ENCODE measurements around the gene FXYD3. TPM values are rescaled to one million over a fixed set of nuclear protein-coding genes. Genes with fewer than 3 reads are reported as not detected.

Gene FXYD3
- polyA plus RNA-seq, 1 of the 3 experiments (the other 2 are of a cell fraction), result not detected

GRCh38 chr19:35112995-35113688, 2.5 kb upstream of the FXYD3 start:
- Histone ChIP-seq H3K27me3 (ENCODE audit: insufficient read depth) (no peaks in the 10 kb centered on the region; the same call in 1 of the 2 replicates), H3K9me3 (no peaks in the 10 kb centered on the region), H3K9ac (no peak overlapping the region), H3K4me2 (no peak overlapping the region), H3K36me3 (replicated peaks in 1 of 2; ENCODE audit: control insufficient read depth in 1 of 2, insufficient read depth in 2 of 2, low read length in 1 of 2) (no peaks in the 10 kb centered on the region), H3F3A (replicated peaks; ENCODE audit: insufficient read depth) (no peaks in the 10 kb centered on the region), H3K27ac (ENCODE audit: low read depth in 2 of 2, low read length in 1 of 2) (no peak overlapping the region), H3K79me2 (ENCODE audit: insufficient read depth) (no peaks in the 10 kb centered on the region), H3K4me1 (ENCODE audit: control insufficient read depth in 1 of 2, insufficient read depth in 2 of 2, low read depth in 1 of 2, low read length in 1 of 2) (peaks cover 0 to 8% of the 10 kb centered on the region in 2 experiments; a peak in 1 of 4 replicates), H3K9me2 (no peaks in the 10 kb centered on the region), H4K20me1 (ENCODE audit: insufficient read depth) (no peaks in the 10 kb centered on the region), H2AFZ (ENCODE audit: low read depth) (no peak overlapping the region), H3K4me3 (ENCODE audit: low read depth in 2 of 2, low read length in 1 of 2) (no peak overlapping the region)
- TF ChIP-seq ELF1 (IDR thresholded peaks at IDR 0.05), result no peak
- WGBS (ENCODE audit: low lambda C conversion rate), result 81% methylated on average over 10 of the region's 15 CpGs
- ChIA-PET POLR2A (no interaction called here), CTCF (interaction anchor here (1.0 kb wide), 1 partner anchor 24 kb away, joined by 3 read pairs; no protein-coding TSS in a partner anchor)
- no peak for DNase-seq

DNA sequence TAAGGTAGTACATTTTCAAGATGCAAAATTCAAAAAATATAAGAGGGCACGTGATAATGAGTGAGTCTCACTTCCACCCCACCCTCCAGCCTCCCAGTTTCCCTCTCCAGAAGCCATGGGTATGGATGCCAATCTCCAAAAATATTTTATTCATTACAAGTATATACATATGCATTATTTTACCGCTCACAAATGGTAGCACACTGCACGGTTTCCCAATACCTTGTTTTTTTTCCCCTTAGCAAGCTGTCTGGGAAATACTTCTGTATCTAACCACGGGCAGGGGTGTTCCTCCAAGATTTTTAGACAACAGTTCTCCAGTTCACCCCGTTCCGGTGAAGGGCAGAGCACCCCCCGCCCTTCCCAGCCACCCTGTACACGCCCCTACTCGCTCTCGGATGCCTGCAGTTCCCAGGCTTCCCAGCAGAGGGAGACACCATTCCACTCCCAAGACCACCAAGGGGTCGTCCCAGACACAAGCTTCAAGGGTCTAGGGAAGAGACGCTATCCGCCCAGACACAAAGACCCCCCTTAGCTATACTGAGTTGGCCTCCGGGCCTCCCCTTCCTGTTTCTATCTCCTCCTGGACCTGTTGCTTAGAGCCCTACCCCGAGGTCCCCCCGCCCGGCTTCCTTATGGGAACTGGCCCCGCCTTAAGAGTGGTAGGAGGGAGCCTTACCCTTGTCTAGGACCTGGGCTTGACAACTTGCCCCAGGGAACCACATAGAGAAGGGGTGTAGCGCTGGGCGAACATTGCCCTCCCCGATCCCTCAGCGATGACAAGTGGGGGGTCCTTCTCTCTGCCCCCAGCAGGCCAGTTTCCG, 1.1 kb upstream of the FXYD3 start:
- peaks cover 0 to 8% of the 10 kb centered on the region in 2 experiments; a peak in 1 of 4 replicates for H3K4me1 ChIP-seq (ENCODE audit: control insufficient read depth in 1 of 2, insufficient read depth in 2 of 2, low read depth in 1 of 2, low read length in 1 of 2)
- peak overlapping the region in 1 of 2 experiments; percentile 44; a peak in 1 of 4 replicates for H3K4me3 ChIP-seq (ENCODE audit: low read depth in 2 of 2, low read length in 1 of 2)
- H3K27ac ChIP-seq (ENCODE audit: low read depth in 2 of 2, low read length in 1 of 2), result no peak overlapping the region
- no peak for TF ChIP-seq EZH2phosphoT487 (IDR thresholded peaks at IDR 0.05; ENCODE audit: borderline replicate concordance, low read depth)
- TF ChIP-seq, protein P1, sequence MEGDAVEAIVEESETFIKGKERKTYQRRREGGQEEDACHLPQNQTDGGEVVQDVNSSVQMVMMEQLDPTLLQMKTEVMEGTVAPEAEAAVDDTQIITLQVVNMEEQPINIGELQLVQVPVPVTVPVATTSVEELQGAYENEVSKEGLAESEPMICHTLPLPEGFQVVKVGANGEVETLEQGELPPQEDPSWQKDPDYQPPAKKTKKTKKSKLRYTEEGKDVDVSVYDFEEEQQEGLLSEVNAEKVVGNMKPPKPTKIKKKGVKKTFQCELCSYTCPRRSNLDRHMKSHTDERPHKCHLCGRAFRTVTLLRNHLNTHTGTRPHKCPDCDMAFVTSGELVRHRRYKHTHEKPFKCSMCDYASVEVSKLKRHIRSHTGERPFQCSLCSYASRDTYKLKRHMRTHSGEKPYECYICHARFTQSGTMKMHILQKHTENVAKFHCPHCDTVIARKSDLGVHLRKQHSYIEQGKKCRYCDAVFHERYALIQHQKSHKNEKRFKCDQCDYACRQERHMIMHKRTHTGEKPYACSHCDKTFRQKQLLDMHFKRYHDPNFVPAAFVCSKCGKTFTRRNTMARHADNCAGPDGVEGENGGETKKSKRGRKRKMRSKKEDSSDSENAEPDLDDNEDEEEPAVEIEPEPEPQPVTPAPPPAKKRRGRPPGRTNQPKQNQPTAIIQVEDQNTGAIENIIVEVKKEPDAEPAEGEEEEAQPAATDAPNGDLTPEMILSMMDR (IDR thresholded peaks at IDR 0.05), result peak; percentile 96
- peak; percentile 61 for TF ChIP-seq SMC3 (IDR thresholded peaks at IDR 0.05; ENCODE audit: low read depth, low read length)
- TF ChIP-seq RAD21 (IDR thresholded peaks at IDR 0.05; ENCODE audit: low read length), result peak; percentile 70
- peak overlapping the region; percentile 42; the same call in 1 of the 2 replicates for H3K4me2 ChIP-seq
- H3K9me2 ChIP-seq, result no peaks in the 10 kb centered on the region
- ChIA-PET POLR2A (no interaction called here), CTCF (interaction anchor here (0.6 to 3.9 kb wide), 27 partner anchors 8 to 239 kb away, joined by 3 to 66 read pairs (median 5); partner anchors contain the start of genes FXYD1, FXYD7 and LGI4)
- WGBS (ENCODE audit: low lambda C conversion rate), result 27% methylated on average over 19 of the region's 23 CpGs
- no peaks in the 10 kb centered on the region for H3K36me3 ChIP-seq (replicated peaks in 1 of 2; ENCODE audit: control insufficient read depth in 1 of 2, insufficient read depth in 2 of 2, low read length in 1 of 2)
- H2AFZ ChIP-seq (ENCODE audit: low read depth), result no peak overlapping the region
- no peaks in the 10 kb centered on the region for H3K9me3 ChIP-seq
- DNase-seq, result peak; percentile 92
- no peaks in the 10 kb centered on the region for H3F3A ChIP-seq (replicated peaks; ENCODE audit: insufficient read depth)
- no peaks in the 10 kb centered on the region; the same call in 1 of the 2 replicates for H3K27me3 ChIP-seq (ENCODE audit: insufficient read depth)
- H3K9ac ChIP-seq, result no peak overlapping the region
- no peaks in the 10 kb centered on the region for H3K79me2 ChIP-seq (ENCODE audit: insufficient read depth)
- no peaks in the 10 kb centered on the region for H4K20me1 ChIP-seq (ENCODE audit: insufficient read depth)

Measured in SK-N-SH (cell line).